HG03575 (cell line): Measurements from ENCODE around the gene SUGCT.

Experiments
- ATAC-seq: cut with Tn5 transposase; IDR thresholded peaks from one replicate; pipeline ENCODE4 v1.9.1; 2021; ENCODE audit not compliant: unreplicated experiment, insufficient number of reproducible peaks, low FRiP score; ENCODE audit errors: extremely low read depth

Gene SUGCT

DNA sequence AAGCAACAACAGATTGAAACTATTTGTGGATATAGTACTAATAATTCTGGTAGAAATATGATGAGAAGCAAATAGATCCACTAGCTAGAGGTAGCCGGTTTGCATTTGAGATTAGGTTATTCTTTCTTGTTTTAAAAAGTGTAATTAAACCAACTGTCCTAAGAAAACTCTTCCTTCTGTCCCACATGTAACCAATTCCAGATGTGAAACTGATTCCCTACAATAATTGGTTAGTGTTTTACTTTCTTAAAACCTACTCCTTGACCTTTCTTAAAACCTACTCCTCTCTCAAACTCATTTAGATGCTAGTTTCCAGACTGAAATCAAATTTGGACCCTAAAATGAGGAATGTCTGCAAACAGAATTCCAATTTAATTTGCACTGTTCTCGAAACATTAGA is 521.5 kb downstream of the SUGCT start:
- no peak for ATAC-seq

DNA sequence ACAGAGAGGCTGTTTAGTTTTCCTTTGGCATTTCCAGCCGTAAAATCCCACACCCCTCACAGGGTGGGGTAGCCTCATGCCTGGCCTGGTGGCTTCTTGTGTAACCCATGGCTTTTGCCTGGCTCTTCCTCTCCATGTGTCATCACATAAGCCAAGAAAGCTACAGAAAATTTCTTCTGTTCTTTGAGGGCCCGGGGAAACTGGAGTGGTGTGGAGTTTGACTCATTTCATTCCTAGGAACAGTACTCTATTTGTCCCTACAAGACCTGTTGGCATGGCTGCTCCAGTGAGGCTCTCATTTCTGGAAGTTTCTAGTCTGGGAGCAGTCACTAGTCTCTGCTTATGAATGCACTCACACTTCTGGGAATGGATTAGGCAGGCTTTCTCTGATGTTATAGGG is 523.9 kb downstream of the SUGCT start:
- ATAC-seq, result no peak

DNA sequence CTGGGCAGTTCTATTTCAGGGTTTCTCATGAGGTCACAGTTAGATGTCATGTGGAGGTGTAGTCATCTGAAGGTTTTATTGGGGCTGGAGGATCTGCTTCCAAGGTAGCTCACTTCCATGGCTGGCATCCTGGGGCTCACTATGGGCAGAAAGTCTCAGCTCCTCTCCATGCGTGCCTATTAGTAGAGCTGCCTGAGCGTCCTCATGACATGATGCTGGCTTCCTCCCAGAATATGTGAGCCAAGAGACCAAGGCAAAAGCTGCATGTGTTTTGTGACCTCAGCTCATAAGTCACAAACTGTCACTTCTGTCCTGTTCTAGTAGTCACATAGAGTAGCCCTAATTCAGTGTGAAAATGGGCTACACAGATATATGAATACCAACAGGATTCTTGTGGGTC is 524.4 kb downstream of the SUGCT start:
- ATAC-seq, result no peak

DNA sequence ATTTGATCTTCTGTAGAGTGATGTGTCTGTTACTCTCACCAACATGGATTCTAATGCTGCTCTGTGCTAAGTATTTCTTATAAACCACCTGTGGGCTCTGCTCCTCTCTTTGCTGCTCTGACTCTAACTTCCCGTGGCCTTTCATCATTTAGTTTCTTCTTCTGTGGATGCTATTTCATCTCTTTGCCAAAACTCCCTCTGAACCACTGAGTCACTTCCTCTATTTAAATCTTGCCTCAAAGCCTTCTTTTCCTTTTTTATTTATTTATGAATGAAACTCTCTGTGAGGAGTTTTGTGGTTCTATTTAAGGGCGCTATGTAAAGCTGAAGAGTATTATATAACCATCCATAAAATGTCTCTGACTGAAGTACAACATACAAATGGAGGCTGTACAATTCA is 538.5 kb downstream of the SUGCT start:
- no peak for ATAC-seq

DNA sequence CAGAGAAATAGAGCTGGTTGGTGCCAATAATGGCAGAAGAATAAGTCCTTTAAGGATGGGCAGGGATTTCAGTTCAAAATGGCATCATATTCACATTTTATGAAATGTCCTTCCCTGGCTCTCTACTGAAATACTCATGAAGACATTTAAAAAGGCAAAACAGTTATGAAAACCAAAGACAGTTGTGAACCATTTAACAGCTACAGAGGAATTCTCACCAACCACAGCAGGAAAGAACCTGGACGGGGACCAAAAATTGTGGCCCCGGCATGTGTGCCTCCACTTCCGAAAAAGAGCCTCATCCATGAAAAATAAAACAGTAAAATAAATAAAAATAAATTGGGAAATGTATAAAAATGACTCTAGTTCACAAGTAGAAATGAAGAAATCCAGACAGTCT is 539.5 kb downstream of the SUGCT start:
- ATAC-seq, result no peak

DNA sequence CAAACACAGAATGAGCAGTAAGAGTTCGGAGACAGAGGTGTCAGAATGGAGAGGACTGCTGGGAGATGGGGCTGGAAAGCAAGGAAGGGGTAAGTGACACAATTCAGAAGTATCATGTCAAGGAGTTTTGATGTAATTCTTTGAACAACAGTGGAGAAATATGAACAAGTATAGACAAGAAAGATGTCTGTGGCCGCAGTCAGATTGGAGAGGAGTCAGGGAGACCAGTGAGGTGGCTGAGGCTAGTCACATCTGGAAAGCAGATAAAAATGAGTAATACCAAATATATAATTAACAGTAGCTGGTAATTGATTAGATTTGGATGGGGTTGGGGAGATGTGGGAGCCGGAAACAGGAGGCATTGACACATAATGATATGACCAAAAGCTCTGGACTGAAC is 540.9 kb downstream of the SUGCT start:
- ATAC-seq, result no peak

DNA sequence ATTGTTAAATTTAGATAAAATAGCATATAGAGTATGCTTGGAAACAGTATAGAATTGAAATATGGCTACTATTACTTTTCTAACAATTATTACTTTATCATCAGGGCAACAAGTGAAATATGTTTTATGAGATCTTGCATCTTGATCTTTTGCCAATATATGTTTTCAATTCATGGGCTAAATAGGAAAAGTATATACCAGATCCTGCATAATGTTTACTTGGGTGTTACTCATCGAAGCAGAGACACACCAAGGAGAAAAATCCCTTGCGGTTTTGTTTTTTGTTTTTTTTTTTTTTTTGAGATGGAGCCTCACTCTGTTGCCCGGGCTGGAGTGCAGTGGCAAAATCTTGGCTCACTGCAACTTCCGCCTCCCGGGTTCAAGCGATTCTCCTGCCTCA is 541.4 kb downstream of the SUGCT start:
- ATAC-seq, result no peak

DNA sequence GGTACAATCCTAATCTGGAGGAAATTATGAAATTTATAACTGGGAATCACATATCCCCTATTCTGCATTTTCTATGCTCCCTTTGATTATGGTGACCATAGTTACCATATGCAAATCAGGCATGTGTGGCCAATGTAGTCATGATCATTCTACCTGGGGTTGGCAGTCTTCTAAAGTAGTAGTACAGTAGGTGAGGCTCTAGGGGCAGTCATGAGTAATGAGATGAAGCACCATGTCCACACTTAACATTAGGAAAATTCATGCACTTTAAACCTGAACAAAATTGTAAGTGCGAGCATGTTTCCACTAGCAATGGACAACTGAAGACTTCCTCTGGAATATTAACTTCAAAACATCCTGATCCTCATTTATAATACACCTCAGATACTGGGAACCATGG is 545.9 kb downstream of the SUGCT start:
- ATAC-seq, result peak; percentile 70

DNA sequence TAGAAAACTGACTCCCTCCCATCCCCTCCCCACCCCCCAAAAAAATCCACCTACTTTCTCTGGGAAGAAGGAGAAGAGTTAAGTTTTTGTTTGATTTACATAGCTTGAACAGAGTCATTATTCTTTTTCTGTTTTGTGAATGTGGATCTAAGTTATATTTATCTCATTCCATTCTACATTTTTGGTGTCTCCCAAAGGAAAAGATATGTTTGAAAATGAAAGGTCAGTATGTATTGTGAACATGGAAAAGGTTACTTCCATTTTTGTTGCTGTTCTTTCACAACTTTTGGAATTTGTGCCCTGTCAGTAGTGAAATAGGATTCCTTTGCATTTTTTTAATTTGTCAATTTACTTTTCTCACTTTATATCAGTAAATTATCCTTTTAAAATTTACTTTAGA is 547.9 kb downstream of the SUGCT start:
- no peak for ATAC-seq

DNA sequence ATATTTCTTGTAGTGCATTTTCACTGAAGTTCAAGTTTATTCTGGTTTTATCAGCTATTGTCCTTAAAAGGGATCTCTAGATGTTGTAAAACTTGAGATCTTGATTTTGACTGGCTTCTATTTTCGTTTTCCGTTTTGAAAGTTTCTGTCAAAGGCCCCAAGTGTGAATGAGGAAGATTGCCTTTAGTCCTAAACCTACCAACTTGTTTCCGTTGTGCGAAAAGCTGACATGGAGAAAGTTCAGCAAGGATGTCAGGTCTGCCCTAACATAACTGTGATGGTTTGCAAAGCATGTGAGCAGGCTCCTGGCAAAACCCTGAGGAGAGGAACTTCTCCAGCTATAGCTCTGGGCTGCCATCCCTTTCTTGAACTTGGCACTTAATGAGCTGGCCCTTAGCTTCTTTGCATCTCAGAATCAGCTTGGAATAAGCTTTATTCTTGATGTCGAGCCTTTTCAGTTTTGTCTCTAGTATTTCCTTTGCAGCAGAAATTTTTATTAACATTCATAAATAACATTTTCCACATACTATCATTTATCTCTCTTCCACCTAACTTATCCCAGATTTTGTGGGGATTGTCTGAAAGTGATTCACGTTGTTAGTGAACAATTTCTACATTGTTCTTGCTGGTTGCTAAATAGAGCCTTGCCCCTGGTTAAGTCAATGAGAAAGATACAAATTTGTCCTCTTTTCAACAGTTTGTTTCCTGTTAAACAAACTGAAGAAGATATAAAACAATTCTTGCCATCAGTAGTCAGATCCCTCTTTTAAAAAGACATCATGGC is 559.4 kb downstream of the SUGCT start:
- no peak for ATAC-seq

DNA sequence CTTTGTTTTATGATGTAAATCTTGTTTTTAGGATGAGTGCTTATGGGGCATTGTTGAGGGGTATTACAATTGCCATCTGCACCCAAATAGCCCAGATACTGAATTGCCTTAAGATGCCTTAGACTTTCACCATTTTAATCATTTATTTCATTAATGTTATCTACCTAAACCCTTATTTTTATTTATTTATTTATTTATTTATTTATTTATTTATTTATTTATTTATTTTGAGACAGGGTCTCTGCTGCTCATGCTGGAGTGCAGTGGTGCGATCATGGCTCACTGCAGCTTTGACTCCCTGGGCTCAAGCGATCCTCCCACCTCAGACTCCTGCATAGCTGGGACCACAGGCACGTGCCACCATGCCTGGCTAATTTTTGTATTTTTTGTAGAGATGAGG is 560.2 kb downstream of the SUGCT start:
- no peak for ATAC-seq

DNA sequence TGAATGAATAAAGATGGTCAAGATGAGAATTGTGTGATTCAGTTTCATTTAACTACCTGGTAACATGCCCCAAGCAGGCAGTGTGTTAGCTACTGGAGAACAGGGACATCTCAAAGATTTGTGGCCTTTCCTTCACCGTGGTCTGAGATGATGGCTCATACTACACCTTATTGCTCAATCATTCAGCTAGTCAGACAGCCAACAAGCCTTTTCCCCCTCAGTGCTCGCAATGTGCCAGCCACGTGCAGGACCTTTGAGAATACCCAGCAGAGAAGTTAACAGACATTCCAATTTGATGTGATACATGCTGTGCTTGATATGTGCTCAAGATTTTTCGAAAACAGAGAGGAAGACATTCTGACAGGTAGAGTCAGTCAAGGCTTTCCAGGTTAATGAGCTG is 562.8 kb downstream of the SUGCT start:
- ATAC-seq, result no peak

DNA sequence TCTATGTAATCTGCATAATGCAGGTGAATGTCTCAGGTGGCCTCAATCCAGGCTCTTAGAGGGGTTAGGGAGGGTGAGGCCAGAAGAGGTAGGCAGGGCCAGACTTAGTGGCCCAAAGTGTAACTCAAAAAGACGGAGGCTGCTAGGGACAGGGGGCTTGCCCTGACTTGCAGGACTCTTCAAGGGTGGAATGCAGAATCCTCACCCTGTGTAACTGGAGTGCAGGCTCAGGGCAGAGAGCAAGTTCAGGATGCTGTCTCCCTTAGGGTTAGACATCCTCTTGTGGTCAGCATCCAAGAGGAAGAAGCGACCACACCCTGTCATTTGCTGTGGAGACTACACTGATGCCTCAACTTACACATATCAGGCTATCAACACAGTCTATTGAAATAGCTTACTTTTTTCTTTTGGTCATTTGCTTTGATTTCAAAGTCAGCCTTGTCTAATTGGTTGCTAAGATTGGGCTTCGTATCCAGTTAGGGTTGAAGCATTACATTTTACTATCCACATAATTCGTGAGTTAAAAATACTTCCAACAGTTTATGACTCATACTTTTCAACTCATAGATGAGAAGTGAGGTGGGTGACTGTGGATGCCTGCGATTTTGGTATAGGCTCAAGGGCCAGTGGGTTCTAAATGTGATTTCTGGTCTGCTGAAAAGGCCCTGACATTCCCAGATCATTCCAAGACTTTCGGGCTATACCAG is 563.6 kb downstream of the SUGCT start:
- ATAC-seq, result no peak

DNA sequence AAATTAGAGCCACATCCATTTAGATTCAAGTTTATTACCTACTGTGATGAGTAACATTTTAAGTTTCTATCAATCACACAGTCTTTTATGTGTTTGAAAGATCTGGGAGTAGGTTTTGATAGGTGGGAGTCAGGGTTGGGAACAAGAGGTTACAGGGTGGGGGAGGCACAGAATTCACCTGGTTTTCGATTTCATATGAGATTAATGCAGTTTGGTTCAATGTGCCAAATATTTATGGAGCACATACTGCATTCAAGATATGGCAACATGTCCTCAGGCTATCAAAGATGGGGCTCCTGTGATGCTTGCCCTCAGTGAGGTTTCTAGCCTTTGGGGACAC is 564.1 kb downstream of the SUGCT start:
- ATAC-seq, result no peak

DNA sequence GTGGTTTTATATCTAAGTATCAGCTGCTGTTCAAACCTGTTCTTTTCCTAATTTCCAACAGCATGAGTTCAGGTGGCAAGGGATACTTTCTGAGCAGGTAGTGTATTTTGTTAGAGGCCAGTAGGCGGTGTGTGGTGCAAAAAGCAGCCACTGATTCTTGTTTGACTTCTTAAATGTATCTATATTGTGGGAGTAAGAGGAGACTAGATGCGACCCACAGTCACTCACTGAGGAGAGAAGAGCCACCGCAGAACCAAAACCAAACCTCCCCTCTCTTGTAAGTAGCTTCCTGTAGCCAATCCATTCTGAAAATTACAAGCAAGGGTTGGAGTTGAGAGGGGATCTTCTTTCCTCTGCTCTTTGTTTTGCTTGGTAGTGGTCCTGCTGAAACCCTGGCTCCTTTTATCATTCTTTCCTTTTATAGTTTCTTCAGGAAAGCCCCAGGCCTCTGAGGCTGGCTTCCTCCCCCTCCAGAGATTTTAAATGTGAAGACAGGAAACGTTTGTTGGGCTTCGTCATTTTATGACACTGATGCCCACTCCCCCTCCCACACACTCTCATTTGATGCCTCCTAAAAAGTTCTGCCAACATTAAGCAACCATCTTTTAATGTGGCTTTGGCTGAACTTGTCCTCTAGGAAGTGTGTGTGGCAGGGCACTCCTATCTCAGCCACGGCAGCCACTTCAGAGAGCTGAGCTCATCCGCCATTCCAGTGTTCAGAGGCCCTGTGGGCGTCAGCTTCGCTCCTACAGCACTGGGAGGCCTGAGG is 566.0 kb downstream of the SUGCT start:
- ATAC-seq, result no peak

DNA sequence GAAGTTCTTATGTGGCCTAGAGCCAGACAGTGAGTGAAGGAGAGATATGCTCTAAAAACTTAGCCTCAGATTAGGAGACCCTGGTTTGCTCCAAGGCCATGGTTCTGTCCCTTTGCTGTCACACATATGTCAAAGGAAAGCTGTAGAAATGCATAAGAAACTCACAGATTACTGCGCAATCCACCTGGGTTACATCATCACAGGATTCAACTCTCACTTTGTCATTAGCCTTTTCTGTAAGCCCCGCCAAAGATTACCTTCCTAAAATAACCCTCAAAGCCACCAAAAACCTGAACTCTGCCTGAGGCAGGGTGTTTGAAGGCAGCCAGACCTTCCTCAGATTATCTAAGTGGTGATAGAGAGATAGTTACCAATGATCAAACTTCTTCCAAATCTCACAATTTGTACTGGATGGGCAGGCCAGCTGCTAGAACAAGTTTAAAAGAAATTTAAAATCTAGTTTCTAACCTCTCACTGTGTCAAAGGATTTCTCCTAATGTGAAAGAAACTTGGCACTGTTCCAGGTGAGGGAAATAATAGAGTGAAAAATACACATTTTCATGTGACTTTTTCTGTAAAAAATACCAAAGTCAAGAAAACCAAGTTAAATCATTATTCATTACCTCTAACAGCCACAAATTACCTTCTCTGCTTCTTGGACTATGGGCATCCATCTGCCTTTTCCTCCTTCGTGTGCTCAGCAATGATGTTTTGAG is 567.2 kb downstream of the SUGCT start:
- no peak for ATAC-seq

DNA sequence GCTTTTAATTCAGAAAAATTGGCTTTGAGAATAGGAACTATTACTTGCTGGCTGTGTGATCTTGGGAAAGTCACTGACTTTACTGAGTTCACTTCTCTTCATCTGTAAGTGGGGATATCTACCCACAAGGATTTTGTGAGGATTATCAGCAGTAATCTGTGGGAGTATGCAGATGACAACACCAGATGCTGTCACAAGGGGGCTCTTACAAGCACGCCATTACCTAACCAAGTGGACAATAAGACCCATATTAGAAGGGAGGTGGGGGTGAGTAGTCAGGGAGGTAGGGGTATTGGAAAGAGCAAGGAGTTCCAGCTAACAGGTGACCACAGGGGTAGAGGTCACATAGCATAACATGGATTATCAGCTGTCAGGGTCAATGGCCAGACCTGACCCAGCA is 569.4 kb downstream of the SUGCT start:
- ATAC-seq, result no peak

DNA sequence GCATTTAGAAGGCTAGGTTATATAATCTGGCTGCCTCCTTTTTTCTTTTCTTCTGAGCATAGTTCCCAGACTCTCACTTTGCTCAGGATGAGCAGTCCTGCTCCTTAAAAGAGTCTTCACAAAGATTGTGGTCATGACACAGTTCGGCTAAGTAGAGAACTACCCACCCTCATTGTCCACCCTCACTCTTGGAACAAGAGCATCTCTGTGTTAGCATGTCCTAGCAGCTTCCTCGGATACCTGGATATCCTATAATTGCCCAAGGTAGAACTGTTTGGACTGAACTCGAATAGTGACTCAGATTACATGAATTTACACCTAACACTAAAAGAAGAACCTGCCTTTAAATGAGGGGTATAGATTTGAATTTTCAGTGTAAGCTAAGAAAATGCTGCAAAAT is 572.0 kb downstream of the SUGCT start:
- no peak for ATAC-seq

DNA sequence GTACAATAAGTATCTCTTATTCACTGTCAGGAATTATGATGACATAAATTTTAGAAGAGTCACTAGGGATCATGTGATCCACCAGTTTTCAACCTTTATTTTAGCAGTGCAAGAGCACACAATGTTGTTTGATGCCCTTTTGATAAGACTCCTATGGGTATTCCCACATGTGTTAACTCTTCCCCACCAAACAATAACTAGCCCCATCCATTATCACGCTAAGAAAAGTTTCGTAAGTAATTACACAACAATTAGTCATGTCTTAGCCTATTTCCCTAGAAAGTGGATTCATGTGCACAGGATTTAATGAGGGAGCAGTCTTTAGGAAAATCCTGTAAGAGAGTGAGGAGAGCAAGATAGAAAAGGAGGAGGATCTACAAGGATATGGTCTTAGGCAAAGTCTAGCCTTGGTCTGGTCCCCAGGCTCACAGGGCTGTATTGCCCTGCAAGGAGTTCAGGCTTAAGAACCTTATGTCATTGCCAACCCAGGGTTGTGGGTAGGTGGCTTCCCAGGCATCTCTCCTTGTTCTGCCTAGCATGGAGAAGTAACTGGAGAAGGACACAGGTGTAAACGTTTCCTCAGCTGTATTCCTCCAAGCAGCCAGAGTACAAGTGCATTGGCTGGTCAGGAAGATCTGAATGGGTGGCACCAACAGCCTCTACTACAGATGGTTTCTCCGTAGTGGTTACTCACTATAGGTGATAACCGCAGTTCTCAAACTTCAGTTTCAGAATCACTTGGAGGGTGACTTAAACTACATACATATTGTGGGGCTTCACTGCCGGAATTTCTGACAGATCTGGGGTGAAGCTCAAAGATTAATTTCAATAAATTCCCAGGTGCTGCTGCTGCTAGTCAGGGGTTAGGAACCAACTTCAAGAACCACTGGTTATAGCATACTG is 574.5 kb downstream of the SUGCT start:
- peak; percentile 57 for ATAC-seq
